HTERT RPE-1 (cell line): Measurements from ENCODE around the gene TUBGCP5.

Experiments
- in situ Hi-C: fragments of 300-500 bp; cut with MboI; formaldehyde crosslinking; loops from 4 replicates; pipeline ENCODE4 v1.14.3; 2020; ENCODE audit warnings: low sequenced_read_pairs

The TUBGCP5 gene

DNA sequence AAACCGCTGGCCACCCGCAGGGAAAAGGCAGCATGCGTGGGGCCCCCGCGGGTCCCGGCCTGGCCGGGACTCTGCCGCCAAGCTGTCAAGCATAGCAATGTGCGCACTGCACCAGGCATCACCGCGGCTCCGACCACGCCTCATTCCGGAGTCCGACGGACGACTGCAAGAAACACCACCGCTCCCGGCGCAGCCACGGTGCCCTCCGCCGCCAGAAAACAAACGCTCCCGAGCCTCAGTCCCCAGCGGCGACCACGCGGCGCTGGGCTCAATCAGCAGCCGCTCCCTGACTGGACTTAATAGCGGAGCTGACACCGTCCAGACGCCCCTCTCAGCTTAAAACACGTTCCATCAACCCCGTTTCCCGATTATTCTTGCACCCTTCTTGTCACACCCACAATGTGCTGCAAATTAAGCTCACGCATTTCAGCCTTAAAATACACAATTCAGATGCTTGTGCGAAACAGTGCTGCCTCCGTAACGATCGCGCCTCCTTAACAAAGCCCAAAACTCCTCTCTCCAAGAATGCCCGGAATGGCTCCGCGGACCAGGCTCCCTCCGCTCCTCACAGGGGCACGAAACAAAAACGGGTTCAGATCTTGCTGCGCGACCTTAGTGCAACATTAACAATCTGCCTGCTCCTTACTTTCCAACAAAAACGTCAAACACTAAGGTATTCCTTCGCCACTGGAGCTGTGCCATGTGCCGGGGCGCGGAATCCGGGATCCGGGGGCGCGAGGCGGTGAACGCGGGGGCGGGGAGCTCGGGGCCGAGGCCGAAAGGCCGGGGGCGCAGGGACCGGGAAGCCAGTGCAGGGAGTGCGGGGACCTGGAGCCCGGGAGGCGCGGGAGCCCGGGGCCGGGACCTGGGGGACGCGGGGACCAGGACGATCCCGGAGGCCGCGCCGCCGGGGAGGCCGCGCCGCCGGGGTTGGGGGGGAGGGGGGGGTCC lies 59.9 kb downstream of the TUBGCP5 start:
- in situ Hi-C loops = no loop called here

DNA sequence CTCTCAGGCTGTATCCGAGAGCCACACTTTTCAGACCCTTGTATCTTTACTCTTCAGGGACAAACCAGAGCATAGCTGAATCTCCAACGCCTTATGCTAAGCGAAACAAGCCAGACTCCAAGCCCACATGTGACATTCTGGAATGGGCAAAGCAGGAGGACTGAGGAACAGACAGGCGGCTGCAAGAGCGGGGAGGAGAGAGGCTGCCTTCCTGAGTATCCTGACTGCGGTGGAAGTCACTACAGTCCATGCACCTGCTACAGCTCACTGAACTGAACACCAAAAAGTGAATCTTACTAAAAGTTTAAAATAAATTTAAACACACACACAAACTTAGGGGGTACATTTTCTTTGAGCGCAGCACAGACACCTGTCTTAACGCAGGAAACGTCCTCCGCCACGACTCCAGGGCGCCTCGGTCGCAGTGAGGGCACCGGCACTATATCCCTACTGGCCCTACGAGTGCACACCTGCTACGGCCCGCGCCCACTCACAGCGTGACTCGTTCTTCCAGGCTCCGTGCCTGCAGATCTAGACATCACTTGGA lies 60.6 kb downstream of the TUBGCP5 start:
- in situ Hi-C loops = no loop called here

DNA sequence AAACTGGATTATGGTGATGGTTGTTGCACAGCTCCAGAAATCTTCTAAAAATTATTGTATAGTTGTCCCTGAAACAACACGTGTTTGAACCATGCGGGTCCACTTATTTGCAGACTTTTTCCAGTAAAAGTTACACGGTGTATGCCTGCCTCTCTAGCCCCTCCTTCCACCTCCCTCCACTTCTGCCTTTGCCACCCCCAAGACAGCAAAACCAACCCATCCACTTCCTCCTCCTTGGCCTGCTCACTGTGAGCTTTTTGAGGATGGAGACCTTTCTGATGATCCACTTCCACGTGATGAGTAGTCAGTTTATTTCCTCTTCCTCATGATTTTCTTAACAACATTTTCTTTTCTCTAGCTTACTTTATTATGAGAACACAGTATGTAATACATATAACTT lies 64.6 kb downstream of the TUBGCP5 start:
- in situ Hi-C loops = no loop called here

DNA sequence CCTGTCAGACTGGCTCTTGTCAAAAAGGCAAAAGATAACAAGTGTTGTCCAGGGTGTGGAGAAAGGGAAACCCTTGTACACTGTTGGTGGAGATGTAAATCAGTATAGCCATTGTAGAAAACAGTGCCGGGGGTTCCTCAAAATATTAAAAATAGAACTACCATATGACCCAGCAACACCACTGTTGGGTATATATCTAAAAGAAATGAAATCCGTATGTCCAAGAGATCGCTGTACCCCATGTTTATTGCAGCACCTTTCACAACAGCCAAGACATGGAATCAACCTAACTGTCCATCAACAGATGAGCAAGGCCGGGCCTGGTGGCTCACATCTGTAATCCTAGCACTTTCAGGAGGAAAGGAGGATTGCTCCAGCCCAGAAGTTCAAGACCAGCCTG lies 65.4 kb downstream of the TUBGCP5 start:
- in situ Hi-C loops = no loop called here

DNA sequence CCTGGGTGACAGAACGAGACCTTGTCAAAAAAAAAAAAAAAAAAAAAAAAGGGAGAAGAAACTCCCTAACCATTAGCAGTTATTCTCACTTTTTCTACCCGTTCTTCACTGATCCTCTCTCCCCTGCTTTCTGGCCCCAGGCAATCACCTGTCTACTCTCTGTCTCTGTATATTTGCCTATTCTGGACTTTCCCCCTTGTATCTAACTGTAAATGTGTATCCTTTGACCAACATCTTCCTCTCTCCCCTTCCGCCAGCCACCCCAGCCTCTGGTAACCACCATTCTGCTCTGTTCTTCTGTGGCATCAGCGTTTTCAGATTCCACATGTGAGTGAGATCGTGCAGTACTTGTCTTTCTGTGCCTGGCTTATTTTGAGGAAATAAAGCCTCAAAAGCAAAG lies 66.1 kb downstream of the TUBGCP5 start:
- in situ Hi-C loops = no loop called here

DNA sequence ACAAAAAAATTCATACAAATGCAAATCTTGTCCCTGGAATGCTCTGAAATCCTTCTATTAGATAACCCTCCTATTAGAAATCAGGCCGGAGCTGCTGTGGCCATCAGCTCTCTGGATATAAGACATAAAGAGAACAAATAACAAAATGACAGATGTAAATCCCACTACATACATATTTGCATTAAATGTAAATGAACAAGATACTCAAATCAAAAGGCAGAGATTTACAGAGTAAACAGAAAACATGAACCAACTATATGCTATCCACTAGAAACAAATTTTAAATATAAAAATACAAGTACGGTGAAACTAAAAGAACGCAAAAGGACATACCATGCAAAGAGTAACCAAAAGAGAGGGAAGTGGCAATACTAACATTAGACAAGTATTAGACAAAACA lies 69.9 kb downstream of the TUBGCP5 start:
- in situ Hi-C loops = no loop called here

DNA sequence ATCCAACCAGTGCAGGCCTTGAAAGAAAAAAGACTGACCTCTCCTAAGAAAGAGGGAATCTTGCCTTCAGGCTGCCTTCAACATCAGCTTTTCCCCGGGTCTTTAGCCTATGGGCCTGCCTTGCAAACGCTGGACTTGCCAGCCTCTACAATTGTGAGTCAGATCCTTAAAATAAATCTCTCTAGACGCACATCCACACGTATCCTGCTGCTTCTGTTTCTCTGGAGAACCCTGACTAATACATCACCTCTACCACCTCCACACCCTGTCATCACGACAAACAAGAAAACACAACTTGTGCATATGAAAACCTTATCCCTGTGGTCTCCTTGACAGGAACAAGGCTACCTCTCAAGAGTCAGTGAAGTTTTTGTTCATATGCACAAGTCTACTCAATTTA lies 71.0 kb downstream of the TUBGCP5 start:
- in situ Hi-C loops = no loop called here

DNA sequence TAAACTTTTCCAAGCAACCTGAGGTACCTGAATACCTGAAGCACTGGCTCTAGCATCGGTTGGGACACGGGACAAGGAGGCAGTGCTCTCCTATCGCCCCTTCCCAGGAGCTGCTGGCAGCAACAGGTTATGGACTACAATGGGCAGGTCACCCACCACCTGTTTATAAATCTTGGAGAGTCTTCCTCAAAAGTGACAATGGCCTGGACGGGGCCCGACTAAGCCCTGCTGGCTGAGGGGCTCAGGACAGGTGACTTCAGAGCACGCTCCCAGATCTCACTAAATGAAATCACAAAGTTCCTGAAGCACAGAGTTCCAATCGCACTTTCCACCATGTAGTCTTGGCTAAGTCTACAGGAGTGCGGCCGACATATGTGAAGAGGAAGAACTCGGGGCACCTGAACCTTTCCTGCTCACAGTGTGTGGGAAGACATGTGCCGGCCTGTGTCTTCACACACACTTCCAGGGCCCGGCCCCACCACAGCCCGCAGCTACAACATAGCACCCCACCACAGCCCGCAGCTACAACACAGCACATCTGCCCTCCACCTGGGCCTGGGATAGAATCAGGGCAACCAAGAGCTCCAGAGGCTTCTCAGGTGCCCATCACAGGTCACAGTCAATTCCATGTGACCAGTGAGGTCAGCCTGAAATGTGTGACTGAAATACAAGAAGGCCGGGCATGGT lies 72.1 kb downstream of the TUBGCP5 start:
- in situ Hi-C loops = no loop called here

DNA sequence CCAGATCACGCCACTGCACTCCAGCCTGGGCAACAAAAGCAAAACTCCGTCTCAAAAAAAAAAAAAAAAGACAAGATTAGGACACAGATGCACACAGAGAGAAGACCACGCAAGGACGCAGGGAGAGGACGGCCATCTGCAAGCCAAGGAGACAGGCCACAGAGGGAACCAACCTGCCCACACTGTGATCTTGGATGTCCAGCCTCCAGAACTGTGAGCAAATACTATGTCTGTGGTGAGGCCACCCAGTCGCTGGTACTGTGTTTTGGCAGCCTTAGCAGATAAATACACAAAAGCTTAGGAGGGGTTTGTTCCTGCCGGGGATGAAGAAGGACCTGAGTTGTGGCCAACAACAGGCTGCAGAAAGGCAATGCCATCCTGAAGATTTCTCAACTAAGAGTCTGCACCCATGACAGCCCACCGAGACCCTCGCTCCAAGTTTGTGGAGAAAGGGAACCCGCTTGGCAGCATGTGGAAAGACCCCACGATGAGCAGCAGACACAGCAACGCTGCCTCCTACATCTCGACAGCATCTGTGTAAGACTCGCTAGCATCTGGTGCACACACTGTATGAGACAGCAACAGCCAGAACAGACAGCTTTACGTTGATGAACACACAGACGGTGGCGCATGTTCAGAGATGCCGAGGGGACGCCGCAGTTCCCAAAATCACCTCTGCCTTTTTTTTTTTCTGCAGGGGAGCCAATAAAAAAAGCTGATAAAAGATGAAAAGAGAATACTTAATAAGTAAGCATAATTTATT lies 72.9 kb downstream of the TUBGCP5 start:
- in situ Hi-C loops = no loop called here

DNA sequence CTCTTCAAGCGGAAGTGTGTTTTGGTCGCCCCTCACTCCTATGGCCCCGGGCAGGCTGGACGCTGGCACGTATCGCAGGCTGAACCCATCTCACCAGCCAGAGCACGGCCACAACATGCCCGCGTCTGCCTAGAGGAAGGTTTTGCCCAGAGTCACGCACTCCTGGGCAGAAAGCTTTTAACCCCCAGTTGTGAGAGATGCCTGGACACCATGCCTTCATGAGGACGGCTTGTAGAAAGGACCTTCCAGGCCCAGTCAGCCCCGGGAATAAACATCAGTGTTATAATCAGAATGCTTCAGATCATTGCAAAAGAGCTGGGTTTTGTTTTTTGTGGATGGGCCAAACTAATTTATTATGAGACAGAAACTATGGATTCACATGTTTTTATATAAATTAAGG lies 75.7 kb downstream of the TUBGCP5 start:
- in situ Hi-C loops = no loop called here

DNA sequence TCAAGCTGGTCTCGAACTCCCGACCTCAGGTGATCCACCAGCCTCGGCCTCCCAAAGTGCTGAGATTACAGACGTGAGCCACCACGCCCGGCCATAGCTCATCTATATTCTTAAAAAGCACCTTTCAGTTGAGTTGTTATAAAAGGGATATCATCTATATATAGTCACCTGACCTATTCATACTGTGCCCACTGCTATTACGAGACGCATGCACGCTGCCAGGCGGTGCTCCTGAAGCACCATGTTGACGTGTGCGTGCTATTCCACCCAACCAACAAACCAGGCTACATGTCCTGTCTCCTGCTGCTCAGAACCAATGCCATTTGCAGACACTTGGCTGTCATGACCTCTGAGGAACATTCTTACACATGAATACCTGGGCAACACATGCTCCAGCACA lies 76.8 kb downstream of the TUBGCP5 start:
- in situ Hi-C loops = no loop called here

DNA sequence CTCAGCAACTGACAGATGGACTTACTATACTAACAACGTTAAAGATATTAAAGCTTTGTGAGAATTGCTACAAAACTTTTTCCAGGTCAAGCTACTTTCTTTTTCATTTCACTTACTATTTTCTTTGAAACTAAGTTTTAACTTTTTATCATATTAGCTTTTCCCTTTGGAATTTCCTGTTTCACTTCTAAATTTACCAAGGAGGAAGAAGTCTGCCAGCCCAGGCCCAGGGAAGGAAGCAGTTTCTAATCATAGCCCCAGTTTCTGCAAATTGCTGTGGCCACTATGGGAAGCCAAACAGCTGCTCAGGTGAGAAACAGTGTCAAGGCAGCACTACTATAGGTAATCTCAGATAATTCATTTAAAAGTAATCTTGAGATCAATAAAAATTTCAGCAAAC lies 77.6 kb downstream of the TUBGCP5 start:
- in situ Hi-C loops = no loop called here

DNA sequence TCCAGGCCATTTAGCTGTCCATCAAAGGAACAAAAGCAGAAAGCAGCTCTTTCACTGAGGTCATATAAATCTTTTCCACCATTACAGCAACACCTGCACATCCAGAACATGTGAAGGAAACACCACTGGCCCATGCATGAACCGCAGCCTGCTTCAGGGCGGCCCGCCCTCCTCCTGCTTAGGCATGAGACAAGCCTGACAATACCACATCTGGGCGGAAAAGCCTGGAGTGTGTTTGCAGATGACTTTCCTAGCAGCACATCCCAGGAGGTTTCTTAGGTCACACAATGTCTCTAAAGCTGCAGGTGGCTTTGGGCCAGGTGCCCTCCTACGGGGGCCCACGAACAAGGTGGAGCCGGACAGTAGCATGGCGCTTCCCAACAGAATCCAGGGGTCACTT lies 78.8 kb downstream of the TUBGCP5 start:
- in situ Hi-C loops = no loop called here

DNA sequence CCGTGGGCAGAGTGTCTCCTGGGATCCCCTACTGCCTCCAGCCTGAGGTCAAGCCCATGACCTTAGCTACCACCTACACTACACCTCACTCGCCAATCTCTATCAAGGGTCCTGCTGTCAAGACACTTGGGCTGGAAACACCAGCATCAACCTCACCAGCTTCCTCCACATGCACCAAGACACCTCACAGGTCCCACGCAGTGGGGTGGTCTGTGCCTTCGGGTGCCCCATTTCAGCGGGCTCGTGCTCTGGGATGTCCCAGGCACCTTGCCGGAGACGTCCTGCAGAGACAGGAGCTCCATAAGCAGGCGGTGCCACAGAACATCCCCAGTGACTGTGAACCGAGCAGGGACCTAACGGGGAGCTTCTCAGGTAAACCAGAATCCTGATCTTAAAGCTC lies 79.2 kb downstream of the TUBGCP5 start:
- in situ Hi-C loops = no loop called here

DNA sequence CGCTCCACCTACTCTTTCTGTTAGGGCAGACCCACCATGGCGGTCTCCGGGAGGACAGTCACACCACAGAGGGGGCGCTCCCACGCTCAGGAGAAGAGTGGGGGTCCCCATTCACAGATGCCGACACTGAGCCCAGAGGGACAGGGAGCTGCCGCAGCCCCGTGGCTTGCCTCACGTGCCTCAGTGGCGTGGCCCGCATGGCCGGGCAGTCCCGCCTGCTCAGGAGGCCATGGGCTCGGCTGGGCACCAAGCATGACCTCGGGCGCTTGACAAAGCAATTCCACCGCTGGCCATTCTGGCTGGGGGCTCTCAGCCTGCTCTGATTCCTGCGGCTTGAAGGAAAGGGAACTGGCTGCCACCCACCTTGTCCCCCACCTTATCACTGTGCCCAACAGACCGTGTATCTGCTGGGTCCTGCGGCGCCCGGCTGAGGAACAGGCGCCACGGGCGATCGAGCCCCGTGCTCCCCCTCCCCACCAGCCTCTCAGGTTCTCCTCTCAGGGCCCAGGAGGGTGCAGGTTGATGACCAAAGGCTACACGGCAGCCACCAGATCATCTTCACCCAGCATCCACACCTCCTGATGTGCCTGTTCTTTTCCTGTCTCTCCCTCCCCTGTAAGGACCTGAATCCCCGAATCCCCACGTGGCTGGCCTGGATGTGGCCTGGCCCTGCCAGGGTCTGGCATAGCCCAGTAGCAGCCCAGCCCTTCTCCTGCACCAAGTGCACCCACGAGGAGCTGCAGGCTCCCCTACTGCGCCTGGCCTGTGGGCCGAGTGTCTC lies 79.9 kb downstream of the TUBGCP5 start:
- in situ Hi-C loops = no loop called here

DNA sequence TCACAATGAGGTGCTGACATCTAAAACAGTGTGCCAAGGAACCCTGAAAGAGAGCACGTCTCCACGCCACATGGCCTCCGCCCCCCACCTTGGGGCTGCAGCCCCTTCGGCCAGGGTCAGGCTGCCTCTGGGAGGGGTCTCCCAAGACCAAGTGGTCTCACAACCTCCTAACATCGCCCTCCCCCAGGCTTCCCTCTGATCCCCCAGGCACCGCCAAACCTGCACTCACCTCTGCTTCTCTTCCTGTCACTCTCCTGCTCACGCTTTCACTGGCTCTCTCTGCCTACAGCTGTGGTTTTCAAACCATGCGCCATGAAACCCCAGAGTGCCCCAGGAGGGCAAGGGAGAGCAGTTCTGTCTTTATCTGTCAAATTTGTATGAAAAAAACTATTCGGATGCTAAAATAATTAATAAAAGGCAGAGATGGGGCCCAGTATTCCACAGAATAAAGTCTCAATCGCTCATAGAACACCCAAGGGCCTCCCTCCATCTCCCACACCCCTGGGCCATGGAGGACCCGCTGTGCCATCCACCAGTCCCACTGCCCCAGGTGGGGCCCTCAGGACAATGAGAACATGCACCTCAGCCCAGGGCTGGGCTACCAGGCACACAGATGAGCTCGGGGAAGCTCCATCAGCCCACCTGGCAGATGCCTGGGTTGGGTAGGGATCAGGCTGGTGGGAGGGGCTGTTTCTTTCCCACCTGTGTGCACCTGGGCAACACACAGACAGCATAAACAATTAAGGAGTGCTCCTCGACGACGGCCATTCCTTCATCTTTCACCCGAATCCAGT lies 80.7 kb downstream of the TUBGCP5 start:
- in situ Hi-C loops = no loop called here

DNA sequence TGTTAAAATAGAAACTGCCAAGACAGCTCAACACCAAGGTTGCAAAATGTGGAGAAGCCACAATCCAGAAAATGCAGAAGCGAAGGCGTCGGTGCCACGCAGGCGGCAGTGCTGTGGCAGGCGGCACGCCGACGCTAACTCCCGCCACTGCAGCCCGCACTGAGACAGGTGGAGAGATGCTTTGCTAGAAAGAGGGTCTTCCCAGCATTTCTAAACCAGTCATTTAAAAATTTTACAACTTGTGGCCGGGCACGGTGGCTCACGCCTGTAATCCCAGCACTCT lies 82.5 kb downstream of the TUBGCP5 start:
- in situ Hi-C loops = no loop called here

DNA sequence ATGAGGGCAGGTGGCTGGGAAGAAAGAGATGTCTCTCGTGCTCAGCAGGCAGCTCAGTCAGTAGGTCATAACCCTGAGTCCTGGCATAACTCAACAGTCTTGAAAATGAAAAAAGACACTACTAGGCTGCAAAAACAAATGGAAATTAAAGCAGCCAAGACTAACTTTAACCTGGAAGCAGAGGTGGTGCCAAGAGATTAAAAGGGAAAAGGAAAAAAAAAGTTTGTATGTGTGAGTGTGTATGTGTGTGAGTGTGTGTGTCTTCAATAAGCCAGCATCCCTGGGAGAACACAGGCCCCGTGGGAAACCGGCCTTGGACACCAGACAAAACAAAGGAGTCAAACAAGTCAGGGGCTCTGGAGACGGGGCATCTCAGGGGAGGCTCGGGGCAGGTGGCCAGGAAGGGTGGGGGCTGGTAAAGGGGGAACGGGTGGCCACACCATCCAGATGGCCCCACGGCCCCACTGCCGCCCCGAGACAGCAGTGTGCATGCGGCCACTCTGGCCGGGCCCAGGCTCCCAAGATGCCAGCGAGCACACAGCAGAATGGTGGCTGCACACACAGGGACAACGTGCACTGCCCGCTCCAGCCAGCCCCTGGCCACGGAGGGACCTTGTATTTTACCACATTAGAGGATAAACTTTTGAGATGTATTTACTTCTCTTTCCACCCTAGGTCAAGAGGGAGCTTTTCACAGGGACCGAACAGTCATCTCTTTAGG lies 83.0 kb downstream of the TUBGCP5 start:
- in situ Hi-C loops = no loop called here

DNA sequence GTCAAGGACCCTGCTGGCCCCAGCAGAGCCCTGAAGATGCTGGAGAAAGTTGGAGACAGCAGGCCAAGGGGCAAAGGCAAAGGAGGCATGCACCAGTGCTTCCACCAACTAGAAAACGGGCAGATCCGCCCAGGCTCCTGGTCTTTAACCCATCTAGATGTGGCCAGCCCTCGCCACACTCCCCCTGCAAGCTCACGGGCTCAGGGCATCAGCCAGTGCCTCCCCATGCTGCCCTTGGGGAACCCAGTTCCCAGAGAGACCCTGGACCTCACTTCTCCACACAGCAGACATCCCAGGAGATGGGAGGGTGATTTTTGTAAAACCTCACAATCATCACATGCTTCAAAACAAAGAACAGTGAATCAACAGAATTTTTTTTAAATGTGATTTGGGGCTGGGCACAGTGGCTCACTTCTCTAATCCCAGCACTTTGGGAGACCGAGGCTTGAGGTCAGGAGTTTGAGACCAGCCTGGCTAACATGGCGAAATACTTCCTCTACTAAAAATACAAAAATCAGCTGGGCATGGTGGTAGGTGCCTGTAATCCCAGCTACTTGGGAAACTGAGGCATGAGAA lies 83.7 kb downstream of the TUBGCP5 start:
- in situ Hi-C loops = no loop called here
